Stomach (tissue), 9 donors: ENCODE data around the gene TUBB2B. TPM values are rescaled to one million over a fixed set of nuclear protein-coding genes. Genes with fewer than 3 reads are reported as not detected.

ENCODE experiments used
- DNase-seq, 2 donors: peaks; one replicate each; pipeline versions ENCODE4 v3.0.0 to v3.0.0-alpha.2; 2013 to 2019
- H3K27ac ChIP-seq, 5 donors: fragments of 200-600 bp in 4 of 5; sonication (generic) in 4 of 5; one replicate each; pipeline ENCODE4 v1.5.1; 2013 to 2019; ENCODE audit warnings: mild to moderate bottlenecking in 1 of 5, moderate library complexity in 1 of 5
- H3K27me3 ChIP-seq, 3 donors: fragments of 200-600 bp; sonication (generic); one replicate each; pipeline ENCODE4 v1.5.1; 2017 to 2019; ENCODE audit warnings: mixed run types in 1 of 3
- H3K36me3 ChIP-seq, 4 donors: fragments of 200-600 bp; sonication (generic); 1 replicate in 3 of 4; 2 replicates in 1 of 4; pipeline ENCODE4 v1.5.1; 2016 to 2019
- H3K4me1 ChIP-seq, 4 donors: fragments of 200-600 bp; sonication (generic); one replicate each; pipeline ENCODE4 v1.5.1; 2016 to 2019
- H3K4me3 ChIP-seq, 4 donors: fragments of 200-600 bp; sonication (generic) in 3 of 4; one replicate each; pipeline ENCODE4 v1.5.1; 2016 to 2019; ENCODE audit warnings: mild to moderate bottlenecking in 1 of 4
- H3K9me3 ChIP-seq, 4 donors: fragments of 200-600 bp; sonication (generic); one replicate each; pipeline ENCODE4 v1.5.1; 2016 to 2019
- EP300 ChIP-seq: sonication (generic); formaldehyde crosslinking; IDR thresholded peaks from one replicate; pipeline ENCODE4 v1.6.1; 2017; ENCODE audit warnings: antibody characterized with exemption
- POLR2A ChIP-seq, 4 donors: fragments of 450-650 bp; IDR thresholded peaks; one replicate each; pipeline ENCODE4 v1.6.1; 2016; ENCODE audit warnings: antibody characterized with exemption in 4 of 4, control low read depth in 2 of 4, mild to moderate bottlenecking in 1 of 4, moderate library complexity in 1 of 4
- POLR2AphosphoS5 ChIP-seq, 3 donors: sonication (generic); formaldehyde crosslinking; IDR thresholded peaks; one replicate each; pipeline ENCODE4 v1.6.1; 2016; ENCODE audit warnings: antibody characterized with exemption in 3 of 3
- WGBS, 5 donors: extraction: QIAGEN DNeasy Blood & Tissue Kit in 3 of 5; methylation state at CpG; one replicate each; pipeline versions ENCODE4 v1.1.5 to v1.1.7; 2013 to 2018; 5-methylcytosine and 5-hydroxymethylcytosine counted together
- intact Hi-C: fragments of 100-400 bp; cut with DNase I; formaldehyde crosslinking; loops from one replicate; pipeline ENCODE4 v1.15.1; 2023; ENCODE audit warnings: low total_unique reads
- polyA plus RNA-seq, 3 donors: library from polyadenylated mRNA; stranded (reverse); fragments of 200-250 nt; gene quantifications; one replicate each; pipeline ENCODE4 v1.2.3, GENCODE V29; 2013
- total RNA-seq, 5 donors: library from RNA; depleted of rRNA; stranded (reverse); fragments of >200 nt; gene quantifications; one replicate each; pipeline versions ENCODE4 v1.1.0 to v1.2.3, GENCODE V29; 2014 to 2016
- TF ChIP-seq, protein P1 (sequence below), 7 experiments: fragments of 450-650 bp in 4 of 7; fragments of 200-600 bp in 3 of 7; sonication (generic) in 3 of 7; IDR thresholded peaks; one replicate each; pipeline ENCODE4 v1.5.1; 2016 to 2019; ENCODE audit warnings: antibody characterized with exemption in 7 of 7, control low read depth in 2 of 7, mild to moderate bottlenecking in 1 of 7
- donor health status: healthy with polysubstance abuse.
- donor health status: Bipolar disorder and iron deficiency.
- donor health status: healthy.

The TUBB2B gene
- total and polyA plus RNA-seq, 8 donors = 1.4 to 31.4 (median 4.4) TPM; not detected in 2

- no peaks in the 10 kb centered on the region for H3K36me3 ChIP-seq
- TF ChIP-seq POLR2AphosphoS5 (IDR thresholded peaks at IDR 0.05) = no peak
- no peak for TF ChIP-seq EP300
- no peak overlapping the region for H3K4me3 ChIP-seq
- intact Hi-C loops = no loop called here
- peaks cover 0 to 7% (median 0%) of the 10 kb centered on the region in 3 donors for H3K27me3 ChIP-seq
- H3K9me3 ChIP-seq = no peaks in the 10 kb centered on the region
- WGBS, 5 donors = 94 to 100% (median 97%) methylated on average over 2 of the region's 2 CpGs
- no peak for DNase-seq
- peaks cover 0 to 9% (median 4%) of the 10 kb centered on the region in 4 donors for H3K4me1 ChIP-seq
- no peak overlapping the region for H3K27ac ChIP-seq
Observed at GRCh38 chr6:3213334-3213695, 14.1 kb downstream of the TUBB2B start.

- Histone ChIP-seq H3K9me3 (no peaks in the 10 kb centered on the region), H3K4me1 (peaks cover 0 to 11% (median 4%) of the 10 kb centered on the region in 4 donors), H3K4me3 (no peak overlapping the region), H3K27me3 (peaks cover 0 to 4% (median 0%) of the 10 kb centered on the region in 3 donors), H3K36me3 (no peaks in the 10 kb centered on the region), H3K27ac (peak overlapping the region in 1 of 5 donors; percentile 13)
- intact Hi-C loops = no loop called here
- no peak for DNase-seq
- TF ChIP-seq POLR2A (IDR thresholded peaks at IDR 0.05) (no peak), EP300 (no peak), POLR2AphosphoS5 (IDR thresholded peaks at IDR 0.05) (no peak)
- TF ChIP-seq, protein P1, sequence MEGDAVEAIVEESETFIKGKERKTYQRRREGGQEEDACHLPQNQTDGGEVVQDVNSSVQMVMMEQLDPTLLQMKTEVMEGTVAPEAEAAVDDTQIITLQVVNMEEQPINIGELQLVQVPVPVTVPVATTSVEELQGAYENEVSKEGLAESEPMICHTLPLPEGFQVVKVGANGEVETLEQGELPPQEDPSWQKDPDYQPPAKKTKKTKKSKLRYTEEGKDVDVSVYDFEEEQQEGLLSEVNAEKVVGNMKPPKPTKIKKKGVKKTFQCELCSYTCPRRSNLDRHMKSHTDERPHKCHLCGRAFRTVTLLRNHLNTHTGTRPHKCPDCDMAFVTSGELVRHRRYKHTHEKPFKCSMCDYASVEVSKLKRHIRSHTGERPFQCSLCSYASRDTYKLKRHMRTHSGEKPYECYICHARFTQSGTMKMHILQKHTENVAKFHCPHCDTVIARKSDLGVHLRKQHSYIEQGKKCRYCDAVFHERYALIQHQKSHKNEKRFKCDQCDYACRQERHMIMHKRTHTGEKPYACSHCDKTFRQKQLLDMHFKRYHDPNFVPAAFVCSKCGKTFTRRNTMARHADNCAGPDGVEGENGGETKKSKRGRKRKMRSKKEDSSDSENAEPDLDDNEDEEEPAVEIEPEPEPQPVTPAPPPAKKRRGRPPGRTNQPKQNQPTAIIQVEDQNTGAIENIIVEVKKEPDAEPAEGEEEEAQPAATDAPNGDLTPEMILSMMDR (IDR thresholded peaks at IDR 0.05) = no peak
- 94 to 97% (median 94%) methylated on average over 6 of the region's 6 CpGs for WGBS, 5 donors
Observed at GRCh38 chr6:3212261-3212660, 15.2 kb downstream of the TUBB2B start.

DNA sequence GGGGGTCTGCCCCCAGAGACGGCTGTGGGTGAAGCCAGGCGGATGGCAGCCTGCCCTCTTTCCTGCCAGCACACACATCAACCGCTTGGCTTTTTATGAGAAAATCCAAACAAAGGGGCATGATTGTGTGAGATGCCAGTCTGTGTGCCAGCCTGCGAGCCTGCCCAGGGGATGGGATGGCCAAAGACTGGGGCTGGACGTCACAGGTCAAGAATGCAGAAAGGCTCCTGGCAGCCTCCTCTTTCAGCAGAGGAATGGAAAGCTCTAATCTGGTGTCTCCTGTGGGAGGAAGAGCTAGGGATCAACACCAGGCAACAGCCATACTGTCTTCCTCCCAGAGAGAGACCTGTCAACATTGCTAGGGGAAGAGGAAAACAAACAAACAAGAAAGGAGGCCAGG, 15.8 kb downstream of the TUBB2B start:
- TF ChIP-seq POLR2AphosphoS5 (IDR thresholded peaks at IDR 0.05) (no peak), POLR2A (IDR thresholded peaks at IDR 0.05) (no peak), EP300 (no peak)
- TF ChIP-seq, protein P1 (IDR thresholded peaks at IDR 0.05) = no peak
- H3K4me3 ChIP-seq = no peak overlapping the region
- H3K27me3 ChIP-seq = peaks cover 0 to 5% (median 0%) of the 10 kb centered on the region in 3 donors
- 54 to 83% (median 73%) methylated on average over 5 of the region's 5 CpGs for WGBS, 5 donors
- H3K27ac ChIP-seq = peak overlapping the region in 1 of 5 donors; percentile 17
- DNase-seq = peak in 1 of 2 donors; percentile 53
- no peaks in the 10 kb centered on the region for H3K36me3 ChIP-seq
- no peaks in the 10 kb centered on the region for H3K9me3 ChIP-seq
- H3K4me1 ChIP-seq = peaks cover 0 to 11% (median 4%) of the 10 kb centered on the region in 4 donors
- intact Hi-C loops = no loop called here

DNA sequence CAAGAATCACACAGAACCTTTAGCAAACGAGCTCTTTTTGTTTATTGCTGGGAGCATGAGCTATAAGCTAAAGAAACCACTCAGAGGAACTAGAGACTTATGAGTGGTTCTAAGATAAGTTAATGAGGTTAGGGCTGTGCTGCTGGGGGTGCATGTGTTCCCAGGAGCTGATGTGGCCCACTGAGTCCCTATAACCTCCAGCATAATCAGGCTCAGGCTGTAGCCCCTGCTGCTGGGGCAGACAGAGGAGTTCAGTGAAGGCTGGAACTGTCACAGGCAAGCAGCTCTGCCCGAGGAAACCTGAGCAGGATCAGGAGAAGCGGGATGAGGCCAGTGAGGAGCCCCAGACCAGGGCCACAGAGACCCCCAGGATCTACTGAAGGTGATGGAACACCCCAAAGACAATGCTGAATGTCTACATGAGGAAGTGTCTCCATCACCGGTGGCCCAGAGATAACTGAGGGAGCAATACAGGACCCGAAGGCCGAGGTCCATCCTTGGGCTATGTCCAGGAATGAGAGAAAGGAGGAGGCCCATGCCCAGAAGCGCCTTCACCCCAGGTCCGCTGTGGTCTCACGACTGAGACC, 17.3 kb downstream of the TUBB2B start:
- TF ChIP-seq POLR2AphosphoS5 (IDR thresholded peaks at IDR 0.05) (no peak), EP300 (no peak), POLR2A (IDR thresholded peaks at IDR 0.05) (no peak)
- TF ChIP-seq, protein P1 (IDR thresholded peaks at IDR 0.05) = no peak
- 86 to 92% (median 90%) methylated on average over 9 of the region's 9 CpGs for WGBS, 5 donors
- Histone ChIP-seq H3K9me3 (no peaks in the 10 kb centered on the region), H3K4me3 (no peak overlapping the region), H3K4me1 (peaks cover 0 to 11% (median 4%) of the 10 kb centered on the region in 4 donors), H3K27ac (no peak overlapping the region), H3K27me3 (peaks cover 0 to 9% (median 0%) of the 10 kb centered on the region in 3 donors), H3K36me3 (no peaks in the 10 kb centered on the region)
- intact Hi-C loops = no loop called here
- no peak for DNase-seq
